K562 (cell line): Measurements from ENCODE around the gene DAPK3. TPM values are rescaled to one million over a fixed set of nuclear protein-coding genes. Genes with fewer than 3 reads are reported as not detected.

Source experiments
- CHD7 ChIP-seq: fragments of 200-600 bp; sonication (generic); IDR thresholded peaks from one replicate; pipeline ENCODE4 v1.6.1; 2012; ENCODE audit warnings: mild to moderate bottlenecking, low read depth, low read length, inconsistent platforms
- CUX1 ChIP-seq: fragments of 200-800 bp; sonication (Bioruptor generic); IDR thresholded peaks from 2 replicates; pipeline ENCODE4 v1.6.1; 2016; ENCODE audit warnings: missing genetic modification characterization, missing compliant biosample characterization
- HDAC3 ChIP-seq: fragments of 450-650 bp; IDR thresholded peaks from 2 replicates; pipeline ENCODE4 v1.6.1; 2018; ENCODE audit warnings: borderline replicate concordance, mild to moderate bottlenecking, moderate library complexity; ENCODE audit not compliant: partially characterized antibody
- HLTF ChIP-seq: fragments of 450-650 bp; IDR thresholded peaks from 2 replicates; pipeline ENCODE4 v1.6.1; 2016
- PATZ1 ChIP-seq: fragments of 250-450 bp; sonication (Bioruptor Pico); IDR thresholded peaks from 2 replicates; pipeline ENCODE4 v1.5.0; 2020; ENCODE audit warnings: mild to moderate bottlenecking, borderline replicate concordance
- SMARCB1 ChIP-seq: IDR thresholded peaks from 2 replicates; pipeline ENCODE4 v1.6.1; 2011; ENCODE audit warnings: improper control_type of control experiment, low read depth; ENCODE audit not compliant: insufficient read length
- ZNF197 ChIP-seq: fragments of 200-800 bp; sonication (Bioruptor generic); IDR thresholded peaks from 2 replicates; pipeline ENCODE4 v1.6.1; 2016; ENCODE audit warnings: low read depth, missing genetic modification characterization, missing compliant biosample characterization
- polyA plus RNA-seq, 8 experiments: library from polyadenylated mRNA; depleted of rRNA in 4 of 8; stranded (reverse) in 5 of 8; unstranded in 3 of 8; fragments of >200 nt; fragmentation: Nextera tagmentation in 2 of 8; fragmentation: Illumina TruSeq in 1 of 8; extraction: Ambion mirVana in 2 of 8; extraction: Trizol in 1 of 8; gene quantifications; 2 replicates each; pipeline versions ENCODE4 v1.2.1 to v1.2.3, GENCODE V29; 2011 to 2014; ENCODE audit warnings: inconsistent platforms in 1 of 8, missing spikeins in 1 of 8
- total RNA-seq, 7 experiments: library from RNA; depleted of rRNA in 6 of 7; stranded (reverse); fragments of >200 nt in 6 of 7; fragmentation: Illumina TruSeq in 2 of 7; extraction: Trizol in 2 of 7; gene quantifications; 2 replicates each; pipeline versions ENCODE4 v1.2.1 to v1.2.3, GENCODE V29; 2011 to 2021; ENCODE audit warnings: low replicate concordance in 1 of 7

Gene DAPK3
- total and polyA plus RNA-seq, 9 of the 15 experiments (the other 6 are each of a cell fraction or from before 2014, with no cell fraction given): 0.14 to 63.4 (median 25.0) TPM

GRCh38 chr19:3986260-3987041, 15.6 kb upstream of the DAPK3 start (continued):
- TF ChIP-seq CHD7 (no peak), SMARCB1 (no peak), CUX1 (CRISPR knock-in tag) (no peak), PATZ1 (no peak), ZNF197 (CRISPR knock-in tag) (no peak), HDAC3 (no peak), HLTF (no peak)
